ENCODE data around the gene MICAL2.

Gene MICAL2

GRCh38 chr11:12214751-12215150 is 104.4 kb downstream of the MICAL2 start:
- no peak for DNase-seq

GRCh38 chr11:12215181-12215593 is 104.8 kb downstream of the MICAL2 start:
- DNase-seq: no peak

GRCh38 chr11:12216041-12216451 is 105.7 kb downstream of the MICAL2 start:
- DNase-seq: peak; percentile 85

GRCh38 chr11:12216671-12217374 is 106.4 kb downstream of the MICAL2 start:
- peak; percentile 92 for DNase-seq

- no peak for DNase-seq
These were observed 107.5 kb downstream of the MICAL2 start for GRCh38 chr11:12217879-12218278.

- DNase-seq: no peak
These were observed 108.5 kb downstream of the MICAL2 start for GRCh38 chr11:12218909-12219308.

- no peak for DNase-seq
These were observed 109.4 kb downstream of the MICAL2 start for GRCh38 chr11:12219757-12220156.

GRCh38 chr11:12220305-12220704 is 109.9 kb downstream of the MICAL2 start:
- DNase-seq: no peak

GRCh38 chr11:12221051-12221535 is 110.7 kb downstream of the MICAL2 start:
- DNase-seq: no peak

- DNase-seq: peak; percentile 39
These were observed 111.8 kb downstream of the MICAL2 start for GRCh38 chr11:12222055-12222792.

- no peak for DNase-seq
These were observed 113.6 kb downstream of the MICAL2 start for GRCh38 chr11:12223771-12224536.

- DNase-seq: peak; percentile 87
These were observed 114.1 kb downstream of the MICAL2 start for GRCh38 chr11:12224537-12224893.

- DNase-seq: no peak
These were observed 114.8 kb downstream of the MICAL2 start for GRCh38 chr11:12225046-12225739.

- DNase-seq: no peak
These were observed 115.7 kb downstream of the MICAL2 start for GRCh38 chr11:12226093-12226492.

GRCh38 chr11:12229450-12230229 is 119.2 kb downstream of the MICAL2 start:
- DNase-seq: no peak

- DNase-seq: no peak
These were observed 121.8 kb downstream of the MICAL2 start for GRCh38 chr11:12232160-12232559.

- DNase-seq: no peak
These were observed 122.6 kb downstream of the MICAL2 start for GRCh38 chr11:12232817-12233601.

GRCh38 chr11:12233602-12233925 is 123.2 kb downstream of the MICAL2 start:
- no peak for DNase-seq

GRCh38 chr11:12234221-12234620 is 123.8 kb downstream of the MICAL2 start:
- DNase-seq: no peak

- no peak for DNase-seq
These were observed 124.7 kb downstream of the MICAL2 start for GRCh38 chr11:12235080-12235479.

GRCh38 chr11:12235553-12235946 is 125.2 kb downstream of the MICAL2 start:
- peak; percentile 45 for DNase-seq
